Endothelial cell of umbilical vein (primary cell): ENCODE results near the gene KTN1.

ENCODE experiments used
- CTCF ChIP-seq, 2 donors: IDR thresholded peaks; 1 replicate in 1 of 2; 2 replicates in 1 of 2; pipeline ENCODE4 v1.5.1; 2011; ENCODE audit warnings: low read length in 2 of 2, mild to moderate bottlenecking in 2 of 2, moderate library complexity in 2 of 2, control low read depth in 1 of 2, inconsistent platforms in 1 of 2, low read depth in 1 of 2; ENCODE audit not compliant: insufficient read depth in 1 of 2; ENCODE audit errors: extremely low read depth in 1 of 2
- EZH2 ChIP-seq: IDR thresholded peaks from 2 replicates; pipeline ENCODE4 v1.6.1; 2012; ENCODE audit warnings: borderline replicate concordance, low read depth, mild to moderate bottlenecking, moderate library complexity, low read length, inconsistent platforms; ENCODE audit not compliant: severe bottlenecking
- FOS ChIP-seq: IDR thresholded peaks from 2 replicates; pipeline ENCODE4 v1.6.1; 2011; ENCODE audit warnings: mild to moderate bottlenecking, low read length, moderate library complexity, borderline replicate concordance; ENCODE audit not compliant: insufficient read depth
- MAX ChIP-seq: IDR thresholded peaks from 2 replicates; pipeline ENCODE4 v1.6.1; 2011; ENCODE audit not compliant: insufficient read depth, insufficient read length
- POLR2A ChIP-seq: IDR thresholded peaks from 2 replicates; pipeline ENCODE4 v1.6.1; 2012; ENCODE audit warnings: low read depth, mild to moderate bottlenecking, control low read depth, low read length

GRCh38 chr14:55605793-55606192 is 25.8 kb downstream of the KTN1 start:
- TF ChIP-seq CTCF (IDR thresholded peaks at IDR 0.05; ENCODE audit: extremely low read depth in 1 of 2, insufficient read depth in 1 of 2, low read depth in 1 of 2, low read length in 2 of 2) (no peak), MAX (no peak), FOS (no peak), EZH2 (no peak), POLR2A (no peak)
